ENCODE results near the gene MBNL2.

DNA sequence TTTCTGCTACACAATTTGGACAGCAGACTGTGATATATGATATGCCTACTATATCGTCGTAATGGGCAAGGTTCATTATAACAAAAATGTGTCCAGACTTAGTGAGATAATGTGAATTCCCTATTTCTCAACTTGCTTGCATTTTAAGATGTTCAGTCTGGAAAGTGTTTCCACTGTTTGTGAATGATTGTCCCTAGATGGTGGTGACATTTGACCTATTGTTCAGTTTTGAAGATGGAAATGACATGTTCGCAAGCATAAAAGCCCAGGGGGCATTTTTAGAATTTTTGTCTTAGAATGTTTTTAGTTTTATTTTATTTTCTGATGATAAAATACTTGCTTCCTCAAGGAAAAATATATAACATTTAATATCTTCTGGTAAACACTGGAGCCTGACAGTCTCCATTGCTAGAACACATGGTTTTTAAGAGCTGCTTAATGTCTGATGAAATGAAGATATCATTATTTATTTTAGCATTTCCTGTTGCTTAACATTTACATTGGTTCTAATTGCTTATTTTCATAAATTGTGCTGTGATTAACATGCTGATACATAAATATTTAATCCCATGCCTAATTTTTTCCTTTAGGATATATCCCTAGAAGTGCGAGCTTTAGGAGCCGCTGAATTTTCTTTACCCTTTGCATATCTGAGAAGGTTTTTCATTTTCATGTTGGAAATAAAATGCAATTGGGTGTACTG lies 27.1 kb downstream of the MBNL2 start:
- TF ChIP-seq, protein P1, sequence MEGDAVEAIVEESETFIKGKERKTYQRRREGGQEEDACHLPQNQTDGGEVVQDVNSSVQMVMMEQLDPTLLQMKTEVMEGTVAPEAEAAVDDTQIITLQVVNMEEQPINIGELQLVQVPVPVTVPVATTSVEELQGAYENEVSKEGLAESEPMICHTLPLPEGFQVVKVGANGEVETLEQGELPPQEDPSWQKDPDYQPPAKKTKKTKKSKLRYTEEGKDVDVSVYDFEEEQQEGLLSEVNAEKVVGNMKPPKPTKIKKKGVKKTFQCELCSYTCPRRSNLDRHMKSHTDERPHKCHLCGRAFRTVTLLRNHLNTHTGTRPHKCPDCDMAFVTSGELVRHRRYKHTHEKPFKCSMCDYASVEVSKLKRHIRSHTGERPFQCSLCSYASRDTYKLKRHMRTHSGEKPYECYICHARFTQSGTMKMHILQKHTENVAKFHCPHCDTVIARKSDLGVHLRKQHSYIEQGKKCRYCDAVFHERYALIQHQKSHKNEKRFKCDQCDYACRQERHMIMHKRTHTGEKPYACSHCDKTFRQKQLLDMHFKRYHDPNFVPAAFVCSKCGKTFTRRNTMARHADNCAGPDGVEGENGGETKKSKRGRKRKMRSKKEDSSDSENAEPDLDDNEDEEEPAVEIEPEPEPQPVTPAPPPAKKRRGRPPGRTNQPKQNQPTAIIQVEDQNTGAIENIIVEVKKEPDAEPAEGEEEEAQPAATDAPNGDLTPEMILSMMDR (IDR thresholded peaks at IDR 0.05), result no peak
- TF ChIP-seq, protein P2, sequence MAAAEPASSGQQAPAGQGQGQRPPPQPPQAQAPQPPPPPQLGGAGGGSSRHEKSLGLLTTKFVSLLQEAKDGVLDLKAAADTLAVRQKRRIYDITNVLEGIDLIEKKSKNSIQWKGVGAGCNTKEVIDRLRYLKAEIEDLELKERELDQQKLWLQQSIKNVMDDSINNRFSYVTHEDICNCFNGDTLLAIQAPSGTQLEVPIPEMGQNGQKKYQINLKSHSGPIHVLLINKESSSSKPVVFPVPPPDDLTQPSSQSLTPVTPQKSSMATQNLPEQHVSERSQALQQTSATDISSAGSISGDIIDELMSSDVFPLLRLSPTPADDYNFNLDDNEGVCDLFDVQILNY (CRISPR knock-in tag; IDR thresholded peaks at IDR 0.05), result no peak
- TF ChIP-seq GRHL2 (CRISPR knock-in tag; IDR thresholded peaks at IDR 0.05; ENCODE audit: insufficient replicate concordance, severe bottlenecking), result no peak
- TF ChIP-seq ZNF232 (CRISPR knock-in tag; IDR thresholded peaks at IDR 0.05), result no peak
- no peak for TF ChIP-seq TEAD1 (CRISPR knock-in tag; IDR thresholded peaks at IDR 0.05)
- TF ChIP-seq, protein P3, sequence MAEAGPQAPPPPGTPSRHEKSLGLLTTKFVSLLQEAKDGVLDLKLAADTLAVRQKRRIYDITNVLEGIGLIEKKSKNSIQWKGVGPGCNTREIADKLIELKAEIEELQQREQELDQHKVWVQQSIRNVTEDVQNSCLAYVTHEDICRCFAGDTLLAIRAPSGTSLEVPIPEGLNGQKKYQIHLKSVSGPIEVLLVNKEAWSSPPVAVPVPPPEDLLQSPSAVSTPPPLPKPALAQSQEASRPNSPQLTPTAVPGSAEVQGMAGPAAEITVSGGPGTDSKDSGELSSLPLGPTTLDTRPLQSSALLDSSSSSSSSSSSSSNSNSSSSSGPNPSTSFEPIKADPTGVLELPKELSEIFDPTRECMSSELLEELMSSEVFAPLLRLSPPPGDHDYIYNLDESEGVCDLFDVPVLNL (CRISPR knock-in tag; IDR thresholded peaks at IDR 0.05; ENCODE audit: borderline replicate concordance, low read depth), result no peak
- TF ChIP-seq, protein P4, sequence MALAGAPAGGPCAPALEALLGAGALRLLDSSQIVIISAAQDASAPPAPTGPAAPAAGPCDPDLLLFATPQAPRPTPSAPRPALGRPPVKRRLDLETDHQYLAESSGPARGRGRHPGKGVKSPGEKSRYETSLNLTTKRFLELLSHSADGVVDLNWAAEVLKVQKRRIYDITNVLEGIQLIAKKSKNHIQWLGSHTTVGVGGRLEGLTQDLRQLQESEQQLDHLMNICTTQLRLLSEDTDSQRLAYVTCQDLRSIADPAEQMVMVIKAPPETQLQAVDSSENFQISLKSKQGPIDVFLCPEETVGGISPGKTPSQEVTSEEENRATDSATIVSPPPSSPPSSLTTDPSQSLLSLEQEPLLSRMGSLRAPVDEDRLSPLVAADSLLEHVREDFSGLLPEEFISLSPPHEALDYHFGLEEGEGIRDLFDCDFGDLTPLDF (CRISPR knock-in tag; IDR thresholded peaks at IDR 0.05), result no peak
